Omental fat pad (tissue), 4 donors: ENCODE results near the gene CDC14A. TPM values are rescaled to one million over a fixed set of nuclear protein-coding genes. Genes with fewer than 3 reads are reported as not detected.
"Not testable (repeated sequence)": the region's sequence is repeated elsewhere in the genome, so short reads cannot be mapped to it uniquely, and the experiment has no call there.

Experiments
- ATAC-seq: fragments of 150-250 bp; one replicate; pipeline ENCODE4 v1.9.1; 2016; ENCODE audit warnings: mild to moderate bottlenecking, moderate library complexity; ENCODE audit not compliant: low FRiP score
- DNase-seq: peaks from one replicate; pipeline ENCODE4 v3.0.0-alpha.2; 2019; ENCODE audit warnings: low spot score
- CTCF ChIP-seq, 3 donors: fragments of 450-650 bp; IDR thresholded peaks; one replicate each; pipeline ENCODE4 v1.5.1; 2016 to 2017; ENCODE audit warnings: antibody characterized with exemption in 3 of 3, mild to moderate bottlenecking in 3 of 3, moderate library complexity in 2 of 3
- total RNA-seq, 4 donors: library from RNA; depleted of rRNA; stranded (reverse); fragments of >200 nt; gene quantifications; one replicate each; pipeline ENCODE4 v1.1.0, GENCODE V29; 2016

The CDC14A gene
- total RNA-seq, 4 donors from 2014 or later = 9.4 to 39.9 (median 13.4) TPM

DNA sequence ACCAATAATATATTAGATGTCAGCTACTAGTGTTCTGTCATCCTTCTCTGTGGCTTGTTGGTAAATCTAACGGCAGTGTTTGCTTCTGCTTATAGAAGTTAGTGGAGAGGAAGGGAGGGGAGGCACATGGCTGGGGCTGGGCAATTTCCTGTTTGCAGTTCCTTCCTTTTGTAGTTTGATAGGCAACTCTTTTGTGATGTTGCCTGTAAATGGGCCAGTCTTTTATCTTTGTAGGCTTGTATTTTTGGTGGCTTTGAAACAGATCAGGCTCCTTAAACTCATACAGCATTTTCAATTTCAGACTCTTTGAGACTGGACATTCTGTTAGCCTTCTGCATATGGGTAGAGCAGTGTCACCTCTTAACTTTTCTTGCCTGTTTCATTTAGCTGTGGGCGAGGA lies 48.1 kb downstream of the CDC14A start:
- TF ChIP-seq CTCF (IDR thresholded peaks at IDR 0.05) = no peak
- ATAC-seq (no peak), DNase-seq (no peak)

GRCh38 chr1:100404821-100405220 lies 52.5 kb downstream of the CDC14A start:
- ATAC-seq (no peak), DNase-seq (no peak)
- no peak for TF ChIP-seq CTCF (IDR thresholded peaks at IDR 0.05)

DNA sequence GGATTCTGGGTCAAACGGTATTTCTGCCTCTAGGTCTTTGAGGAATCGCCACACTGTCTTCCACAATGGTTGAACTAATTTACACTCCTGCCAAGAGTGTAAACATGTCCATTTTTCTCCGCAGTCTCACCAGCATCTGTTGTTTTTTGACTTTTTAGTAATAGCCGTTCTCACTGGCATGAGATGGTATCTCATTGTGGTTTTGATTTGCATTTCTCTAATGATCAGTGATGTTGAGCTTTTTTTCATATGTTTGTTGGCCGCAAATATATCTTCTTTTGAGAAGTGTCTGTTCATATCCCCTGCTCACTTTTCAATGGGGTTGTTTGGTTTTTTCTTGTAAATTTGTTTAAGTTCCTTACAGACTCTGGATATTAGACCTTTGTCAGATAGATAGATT lies 53.6 kb downstream of the CDC14A start:
- DNase-seq, ATAC-seq: not testable (repeated sequence)

DNA sequence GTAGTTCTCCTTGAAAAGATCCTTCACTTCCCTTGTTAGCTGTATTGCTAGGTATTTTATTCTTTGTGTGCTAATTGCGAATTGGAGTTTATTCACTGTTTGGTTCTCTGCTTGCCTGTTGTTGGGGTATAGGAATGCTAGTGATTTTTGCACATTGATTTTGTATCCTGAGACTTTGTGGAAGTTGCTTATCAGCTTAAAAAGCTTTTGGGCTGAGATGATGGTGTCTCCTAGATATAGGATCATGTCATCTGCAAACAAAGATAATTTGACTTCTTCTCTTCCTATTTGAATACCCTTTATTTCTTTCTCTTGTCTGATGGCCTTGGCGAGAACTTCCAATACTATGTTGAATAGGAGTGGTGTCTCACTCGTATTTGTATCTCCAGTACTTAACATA lies 55.1 kb downstream of the CDC14A start:
- not testable (repeated sequence) for ATAC-seq, DNase-seq

DNA sequence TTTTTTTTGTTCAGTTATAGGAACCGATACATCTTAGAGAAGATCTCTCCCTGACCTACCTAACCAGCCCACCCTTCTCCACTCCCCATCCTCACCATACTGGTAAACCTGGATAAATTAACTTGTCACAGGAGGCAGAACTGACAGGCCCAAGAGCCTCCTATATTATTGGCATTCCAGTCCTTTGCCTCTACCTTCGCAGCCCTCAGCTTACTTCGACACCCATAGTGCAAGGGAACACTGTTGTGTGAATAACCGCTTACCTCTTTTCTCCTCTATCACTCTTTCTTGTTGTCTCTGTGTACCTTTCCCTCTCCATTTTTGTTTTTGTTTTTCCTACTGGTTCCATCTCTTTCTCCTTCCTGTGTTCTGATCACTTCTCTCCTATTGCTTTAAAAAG lies 58.7 kb downstream of the CDC14A start:
- TF ChIP-seq CTCF (IDR thresholded peaks at IDR 0.05) = no peak
- no peak for ATAC-seq
- DNase-seq = no peak

GRCh38 chr1:100411574-100411973 lies 59.3 kb downstream of the CDC14A start:
- no peak for TF ChIP-seq CTCF (IDR thresholded peaks at IDR 0.05)
- ATAC-seq (no peak), DNase-seq (no peak)

DNA sequence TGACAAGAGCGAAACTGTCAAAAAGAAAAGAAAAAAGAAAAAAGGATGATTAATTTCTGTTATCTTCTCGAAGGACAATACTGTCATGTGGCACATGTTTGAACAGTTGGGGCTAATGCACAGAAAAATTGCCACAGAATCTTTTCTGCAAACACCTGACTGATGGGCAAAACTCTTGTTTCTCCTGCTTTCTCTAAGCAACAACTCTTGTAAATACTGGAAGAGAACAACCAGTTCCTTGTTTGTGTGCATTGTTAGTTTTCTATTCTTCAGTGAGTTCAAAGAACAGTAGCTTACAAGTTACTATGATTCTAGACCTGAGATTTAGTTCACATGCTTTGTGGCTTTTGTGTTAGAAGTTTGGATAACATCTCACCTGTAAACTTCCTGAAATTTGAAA lies 60.7 kb downstream of the CDC14A start:
- ATAC-seq (no peak), DNase-seq (no peak)
- TF ChIP-seq CTCF (IDR thresholded peaks at IDR 0.05) = no peak

- no peak for DNase-seq
- TF ChIP-seq CTCF (IDR thresholded peaks at IDR 0.05) = no peak
Measured at GRCh38 chr1:100414693-100415497, 62.6 kb downstream of the CDC14A start.

More at GRCh38 chr1:100414693-100415497, 62.6 kb downstream of the CDC14A start:
- no peak for ATAC-seq
